8988T (cell line): Measurements from ENCODE around the gene CDH26.
"Not testable (repeated sequence)": the region's sequence is repeated elsewhere in the genome, so short reads cannot be mapped to it uniquely, and the experiment has no call there.

Experiments used
- DNase-seq: peaks from one replicate; pipeline ENCODE4 v3.0.0; 2011

The CDH26 gene

DNA sequence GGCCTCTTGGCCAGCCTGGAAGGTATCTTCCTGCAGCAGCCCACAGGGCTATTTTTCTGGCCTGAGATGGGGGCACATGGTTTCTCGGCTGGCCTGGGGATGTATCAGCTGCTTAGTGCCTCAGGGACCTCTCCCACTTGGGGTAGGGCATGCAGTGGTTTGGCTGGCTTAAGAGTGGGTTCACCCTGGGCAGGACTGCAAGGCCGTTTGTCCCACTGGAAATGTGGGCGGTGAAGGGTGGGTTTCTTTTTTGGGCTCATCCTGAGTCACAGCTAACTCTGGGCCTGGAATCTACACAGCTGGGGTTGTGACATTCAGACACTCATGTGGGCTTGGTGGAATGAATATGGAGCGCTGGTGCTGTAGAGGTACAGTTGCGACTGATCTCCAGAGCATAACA is 62.0 kb downstream of the CDH26 start:
- DNase-seq: no peak

DNA sequence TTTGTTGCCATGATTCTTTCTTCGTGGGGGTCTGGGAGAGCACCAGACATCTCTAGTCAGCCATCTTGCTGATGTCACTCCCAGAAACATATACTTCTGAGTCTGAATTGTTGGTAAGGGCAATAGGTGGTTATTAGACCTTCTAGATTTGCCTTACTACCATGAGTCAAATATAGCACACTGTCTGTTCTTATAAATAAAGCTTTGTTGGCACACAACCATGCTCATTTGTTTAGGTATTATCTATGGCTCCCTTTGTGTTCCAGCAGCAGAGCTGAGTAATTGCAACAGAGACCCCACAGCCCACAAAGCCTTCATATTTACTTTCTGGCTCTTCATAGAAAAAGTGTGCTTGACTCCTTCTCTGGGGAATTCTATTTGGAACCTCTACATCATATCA is 62.9 kb downstream of the CDH26 start:
- DNase-seq: no peak

DNA sequence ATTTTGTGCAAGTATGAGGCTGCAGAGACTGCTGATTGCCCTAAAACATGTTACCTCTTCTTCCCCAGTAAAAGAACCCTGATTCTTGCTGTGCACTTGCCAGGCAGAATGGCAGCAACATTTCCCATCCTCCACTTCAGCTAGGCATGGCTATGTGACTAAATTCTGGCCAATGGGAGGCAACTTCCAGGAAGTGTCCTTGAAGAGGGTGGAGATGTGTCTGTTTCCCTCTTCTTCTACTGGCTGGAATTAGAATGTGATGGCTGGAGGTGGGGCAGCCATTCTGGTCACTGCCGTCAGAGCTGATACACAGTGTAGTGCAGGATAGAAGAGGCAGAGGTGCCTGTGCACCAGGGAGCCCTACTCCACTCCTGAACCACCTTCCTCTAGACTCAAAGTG is 64.6 kb downstream of the CDH26 start:
- no peak for DNase-seq

DNA sequence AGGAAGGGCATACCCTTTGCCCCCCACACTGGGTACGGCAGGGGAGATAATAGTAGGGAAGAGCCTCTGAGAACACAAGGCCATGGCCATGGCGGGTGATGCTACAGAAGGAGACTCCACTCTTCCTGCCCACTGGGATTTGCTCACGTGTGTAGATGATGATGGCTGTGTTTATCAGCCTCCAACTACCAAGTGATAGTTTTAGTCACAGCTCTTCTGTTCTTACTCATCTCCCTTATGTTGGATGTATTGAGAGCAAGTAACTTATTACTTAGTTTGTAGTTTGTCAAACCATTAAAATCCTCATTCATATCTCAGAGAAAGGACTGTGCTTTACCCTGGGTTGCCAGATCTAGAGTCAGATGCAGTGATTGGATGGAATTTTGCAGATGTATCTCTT is 66.0 kb downstream of the CDH26 start:
- no peak for DNase-seq

DNA sequence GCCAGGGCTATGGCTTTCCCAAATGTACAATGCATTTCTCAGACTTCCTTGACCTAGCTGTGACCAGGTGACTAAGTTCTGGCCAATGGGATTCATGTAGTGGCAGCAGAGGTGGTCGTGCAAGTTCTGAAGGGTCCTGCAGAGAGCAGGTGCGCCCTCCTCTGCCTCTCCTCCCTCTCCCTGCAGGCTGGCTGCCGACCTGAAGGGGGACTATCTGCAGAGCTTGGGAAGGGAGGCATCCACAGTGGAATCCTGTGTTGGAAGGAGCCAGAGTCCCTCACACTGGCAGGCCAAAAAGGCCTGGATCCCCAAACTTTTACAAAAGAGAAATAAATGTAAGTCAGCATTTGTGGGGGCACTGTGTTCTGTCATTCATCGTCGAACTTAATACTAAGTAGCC is 66.6 kb downstream of the CDH26 start:
- DNase-seq: no peak

DNA sequence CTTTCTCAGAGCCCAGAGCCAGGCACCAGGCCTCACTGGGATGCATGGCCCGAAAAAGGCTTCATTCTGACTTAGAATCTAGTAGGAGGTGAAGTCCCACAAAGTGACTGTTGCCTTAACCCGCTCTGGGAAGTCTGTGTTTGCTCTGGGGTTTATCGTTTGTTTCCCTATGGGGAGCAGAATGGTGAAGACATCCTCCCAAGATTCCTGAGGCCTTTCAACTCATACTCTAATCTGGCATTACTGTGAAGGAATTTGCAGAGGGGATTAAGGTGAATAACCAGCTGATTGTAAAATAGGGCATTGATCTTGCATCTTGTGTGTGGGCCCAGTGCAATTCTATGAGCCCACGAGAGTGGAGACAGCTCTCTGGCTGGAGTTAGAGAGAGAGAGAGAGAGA is 67.8 kb downstream of the CDH26 start:
- DNase-seq: no peak

DNA sequence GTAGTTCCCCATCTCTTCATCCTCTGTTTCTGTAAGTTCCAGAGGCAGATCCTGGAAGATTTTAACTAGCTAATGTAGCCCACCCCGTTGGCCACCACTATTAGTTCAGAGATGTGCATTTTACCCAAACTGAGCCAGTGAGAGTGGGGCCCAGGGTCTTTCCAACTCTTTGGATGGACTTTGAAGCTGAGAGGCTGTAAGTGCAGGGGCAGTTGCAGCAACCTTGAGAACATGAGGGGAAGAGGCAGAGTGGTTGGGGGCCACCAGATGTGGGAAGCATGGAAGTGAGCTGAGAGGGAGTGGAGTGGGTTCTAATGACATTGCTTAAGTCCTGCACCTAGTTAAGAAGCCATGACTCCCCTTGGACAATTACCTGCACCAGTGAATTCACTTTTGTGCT is 72.2 kb downstream of the CDH26 start:
- DNase-seq: no peak

DNA sequence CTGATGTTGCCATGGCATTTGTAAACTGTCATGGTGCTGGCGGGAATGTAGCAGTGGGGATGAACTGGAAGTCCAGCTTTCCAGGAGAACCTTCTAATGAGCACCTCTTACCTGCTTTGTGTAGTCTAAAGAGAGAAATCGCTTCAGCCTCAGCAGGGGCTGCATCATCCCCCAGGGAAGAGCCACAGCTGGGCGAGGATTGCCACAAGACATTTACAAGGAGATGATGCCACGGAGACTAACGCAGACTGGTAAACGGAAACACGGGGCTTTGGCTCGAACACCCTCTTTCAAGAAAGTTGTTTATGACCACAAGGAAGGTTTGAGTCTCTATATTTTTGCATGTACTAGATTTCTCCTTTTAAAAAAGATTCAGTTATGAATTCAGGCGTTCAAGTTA is 72.9 kb downstream of the CDH26 start:
- no peak for DNase-seq

DNA sequence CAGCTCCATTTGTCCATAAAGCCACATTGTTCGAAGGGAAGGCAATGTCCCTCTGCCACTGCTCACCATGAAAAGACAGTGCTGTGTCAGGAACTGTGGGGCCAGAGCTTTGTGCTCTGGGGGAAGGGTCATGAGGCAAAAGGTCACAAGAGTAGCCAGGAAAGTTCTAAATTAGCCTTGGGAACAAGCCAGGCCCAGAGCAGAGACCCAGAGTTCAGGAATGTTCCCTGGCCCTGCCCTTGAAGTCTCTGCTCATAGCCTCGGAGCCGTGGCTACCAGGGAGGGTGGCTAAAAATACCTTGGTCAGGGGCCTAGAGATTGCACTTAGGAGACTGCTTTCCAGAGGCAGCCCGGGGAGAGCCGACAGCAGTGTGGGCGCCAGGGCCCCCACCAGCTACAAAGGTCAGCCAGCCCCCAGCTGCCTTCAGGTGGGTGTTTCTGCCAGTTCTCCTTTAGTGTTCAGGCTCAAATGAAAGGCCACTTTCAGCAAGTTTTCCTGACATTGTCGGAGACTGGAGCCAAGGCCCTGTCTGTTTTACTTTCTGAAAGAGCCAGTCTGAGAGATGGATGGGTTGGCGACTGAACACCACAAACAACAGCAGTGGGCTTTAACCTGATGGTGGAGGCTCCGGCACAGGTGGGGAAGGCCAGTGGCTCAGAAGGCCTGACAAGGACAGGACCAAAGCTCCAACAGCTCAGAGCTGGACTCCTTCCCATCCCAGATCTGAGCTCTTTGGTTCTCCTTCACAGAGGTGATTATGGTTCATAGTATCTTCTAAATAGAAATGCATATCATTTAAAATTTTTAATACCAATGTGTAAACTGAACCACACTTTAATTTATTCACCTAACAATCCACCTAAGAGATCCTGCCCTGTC is 76.2 kb downstream of the CDH26 start:
- no peak for DNase-seq

DNA sequence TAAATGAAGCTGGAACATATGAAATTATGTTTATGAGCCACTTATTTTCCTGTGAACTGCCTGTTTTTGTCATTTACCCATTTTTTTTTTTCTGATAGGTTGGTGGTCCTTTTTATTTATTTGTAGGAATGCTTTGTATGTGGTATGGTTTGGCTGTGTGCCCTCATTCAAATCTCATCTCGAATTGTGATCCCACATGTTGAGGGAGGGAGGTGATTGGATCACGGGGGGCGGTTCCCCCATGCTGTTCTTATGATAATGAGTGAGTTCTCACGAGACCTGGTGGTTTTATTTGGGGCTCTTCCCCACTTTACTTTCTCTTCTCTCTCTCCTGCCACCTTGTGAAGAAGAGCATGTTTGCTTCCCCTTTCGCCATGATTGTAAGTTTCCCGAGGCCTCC is 77.3 kb downstream of the CDH26 start:
- no peak for DNase-seq

DNA sequence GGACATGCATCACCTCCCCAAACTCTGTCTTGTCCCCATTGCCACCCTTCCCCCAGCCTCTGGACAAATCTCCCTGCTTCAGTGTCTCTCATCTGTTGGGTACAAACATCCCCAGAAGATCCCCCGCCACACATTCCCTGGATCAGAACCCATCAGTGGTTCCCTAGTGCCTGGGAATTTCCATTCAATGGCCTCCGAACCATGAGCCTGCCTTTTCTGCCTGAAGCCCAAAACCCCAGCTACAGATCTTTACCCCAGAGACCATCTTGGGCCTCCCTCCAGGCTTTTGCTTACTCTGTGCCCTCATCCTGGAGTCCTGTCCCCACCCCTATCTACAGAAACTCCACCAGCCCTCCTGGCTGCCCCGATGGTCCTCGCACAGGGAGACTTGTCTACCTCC is 78.1 kb downstream of the CDH26 start:
- DNase-seq: no peak

DNA sequence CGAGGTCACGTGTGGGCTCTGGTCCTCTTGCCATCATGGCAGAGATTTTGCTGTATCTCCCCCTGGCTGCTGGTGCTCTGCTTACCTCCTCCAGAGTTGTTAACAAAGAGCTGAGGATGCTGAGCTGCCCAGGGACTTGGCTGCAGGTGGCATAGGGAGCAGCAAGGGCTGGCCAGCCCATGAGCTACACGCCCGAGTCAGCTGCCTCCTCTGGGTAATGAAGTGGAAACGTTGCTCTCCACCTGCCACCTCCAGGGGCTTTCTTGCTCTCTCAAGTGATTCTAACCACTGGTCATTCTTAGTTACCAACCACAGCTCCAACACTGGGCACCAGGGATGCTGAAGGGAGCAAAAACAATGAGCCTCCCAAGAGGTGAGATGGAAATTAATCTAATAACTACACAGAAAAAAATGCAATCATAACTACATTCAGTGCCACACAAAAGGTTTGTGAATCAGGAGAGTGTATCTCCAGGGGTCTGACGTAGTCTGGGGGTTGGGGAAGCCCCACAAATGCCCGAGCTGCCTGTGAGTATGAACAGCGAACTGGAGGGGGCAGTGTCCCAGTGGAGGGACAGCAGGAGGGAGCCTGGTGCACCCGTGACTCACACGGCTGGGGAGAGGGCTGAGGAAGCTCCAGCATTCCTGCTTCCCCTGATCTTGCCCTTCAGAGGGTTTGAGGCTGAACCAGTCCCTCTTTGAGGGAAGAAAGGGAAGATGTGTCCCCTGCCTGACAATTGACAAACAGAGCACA is 78.7 kb downstream of the CDH26 start:
- peak; percentile 38 for DNase-seq

DNA sequence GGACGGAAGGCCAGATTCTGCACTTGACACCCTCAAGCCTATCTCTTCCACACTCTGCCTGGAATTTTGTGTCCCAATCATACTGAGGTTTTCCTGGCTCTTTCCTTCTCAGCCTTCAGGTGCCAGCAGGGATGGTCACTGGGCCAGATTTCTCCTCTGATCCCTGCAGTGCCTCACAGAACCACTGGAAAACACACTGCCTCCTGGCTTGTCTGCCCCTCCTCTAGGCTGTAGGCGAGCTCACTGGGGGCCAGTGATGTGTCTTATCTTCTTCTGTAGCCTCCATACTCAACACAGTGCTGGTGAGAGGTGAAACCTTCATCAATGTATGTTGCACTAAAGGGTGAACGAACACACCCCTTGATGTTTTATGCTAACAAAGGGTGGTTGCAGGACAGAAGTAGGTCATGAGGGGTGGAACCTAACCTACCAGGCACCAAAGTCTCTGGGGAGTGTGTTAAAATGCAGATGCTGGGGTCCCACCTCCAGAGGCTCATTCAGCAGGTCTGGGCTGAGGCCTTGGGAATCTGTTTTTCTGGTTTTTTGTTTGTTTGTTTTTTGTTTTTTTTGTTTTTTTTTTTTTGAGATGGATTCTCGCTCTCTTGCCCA is 80.3 kb downstream of the CDH26 start:
- no peak for DNase-seq

DNA sequence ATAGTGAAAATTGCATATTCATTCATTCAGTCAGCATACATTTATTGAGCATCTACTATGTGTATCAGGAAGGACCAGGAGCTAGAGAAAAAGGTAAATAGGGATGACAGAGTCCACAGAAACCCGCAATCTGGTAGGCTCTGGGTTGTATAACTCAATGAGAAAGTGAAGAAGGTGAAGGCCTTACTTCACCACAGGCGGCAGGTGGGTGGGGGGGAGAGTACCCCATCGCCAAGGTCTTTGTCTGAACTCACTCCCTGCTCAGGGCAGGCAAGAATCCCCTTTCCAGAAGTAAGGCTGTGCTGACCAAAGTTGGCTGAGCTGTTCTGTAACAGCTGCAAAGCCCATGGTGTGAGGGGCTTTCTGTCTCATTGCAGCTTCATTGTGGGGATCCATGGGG is 81.3 kb downstream of the CDH26 start:
- DNase-seq: no peak

DNA sequence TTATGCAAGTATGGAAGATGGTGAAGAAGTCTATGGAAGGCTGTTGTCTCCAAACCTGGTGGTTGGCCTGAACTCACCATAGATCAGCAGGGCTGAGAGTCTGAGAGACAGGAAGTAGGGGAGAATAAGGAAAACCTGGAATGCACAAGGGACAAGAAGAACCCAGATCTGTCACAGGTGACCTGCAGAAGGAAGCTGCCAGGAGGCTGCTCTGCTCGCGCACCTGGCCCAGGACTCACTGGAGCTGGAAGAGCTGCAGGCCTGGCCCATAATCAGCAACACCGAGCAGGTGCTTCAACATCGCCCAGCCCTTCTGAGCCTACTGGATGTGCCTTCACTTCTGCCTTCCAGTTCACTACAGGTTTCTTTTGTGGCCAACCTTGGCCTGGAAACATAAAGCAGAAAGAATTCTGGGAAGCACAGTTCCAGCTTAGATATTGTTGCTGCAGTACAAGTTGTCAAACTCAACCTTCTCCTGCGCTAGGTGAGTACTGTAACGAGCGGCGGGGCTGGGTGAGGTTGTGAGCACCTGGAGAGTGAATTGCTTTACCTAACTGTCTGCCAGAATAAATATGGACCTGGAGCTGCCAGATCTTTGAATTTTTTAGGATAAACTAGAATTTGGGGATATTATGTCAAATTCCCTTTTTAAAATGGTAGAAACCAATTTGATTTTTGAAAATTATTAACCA is 82.4 kb downstream of the CDH26 start:
- no peak for DNase-seq

DNA sequence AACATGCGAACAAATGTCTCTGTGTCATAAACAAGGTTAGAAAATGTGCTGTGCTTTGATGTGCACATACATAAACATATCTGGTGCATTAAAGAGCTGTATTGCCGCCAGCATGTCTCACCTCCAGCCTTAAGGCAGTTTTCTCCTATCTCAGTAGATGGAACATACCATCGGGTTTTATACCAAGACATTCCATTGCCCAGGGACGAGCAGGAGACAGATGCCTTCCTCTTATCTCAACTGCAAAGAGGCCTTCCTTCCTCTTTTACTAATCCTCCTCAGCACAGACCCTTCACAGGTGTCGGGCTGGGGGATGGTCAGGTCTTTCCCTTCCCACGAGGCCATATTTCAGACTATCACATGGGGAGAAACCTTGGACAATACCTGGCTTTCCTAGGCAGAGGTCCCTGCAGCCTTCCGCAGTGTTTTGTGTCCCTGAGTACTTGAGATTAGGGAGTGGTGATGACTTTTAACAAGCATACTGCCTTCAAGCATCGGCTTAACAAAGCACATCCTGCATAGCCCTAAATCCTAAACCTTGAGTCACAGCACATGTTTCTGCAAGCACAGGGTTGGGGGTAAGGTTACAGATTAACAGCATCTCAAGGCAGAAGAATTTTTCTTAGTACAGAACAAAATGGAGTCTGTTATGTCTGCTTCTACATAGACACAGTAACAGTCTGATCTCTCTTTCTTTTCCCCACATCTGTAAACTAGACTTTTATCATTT is 83.4 kb downstream of the CDH26 start:
- DNase-seq: not testable (repeated sequence)

DNA sequence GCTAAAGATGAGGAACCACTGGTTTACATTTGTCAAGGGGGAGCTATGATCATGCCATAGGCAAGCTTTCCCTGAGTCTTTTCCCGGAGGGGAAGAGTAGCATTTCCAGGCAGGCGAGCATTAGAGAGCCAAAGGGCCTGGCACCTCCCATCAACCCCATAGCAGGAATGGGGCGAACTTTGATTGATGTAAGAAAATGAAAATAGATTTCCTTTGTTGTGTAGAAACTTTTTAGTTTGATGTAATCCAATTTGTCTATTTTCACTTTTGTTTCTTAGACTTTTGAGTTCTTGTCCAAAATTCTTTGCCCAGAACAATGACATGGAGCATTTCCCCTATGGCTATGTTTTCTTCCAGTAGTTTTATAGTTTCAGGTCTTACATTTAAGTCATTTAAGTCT is 85.2 kb downstream of the CDH26 start:
- no peak for DNase-seq

DNA sequence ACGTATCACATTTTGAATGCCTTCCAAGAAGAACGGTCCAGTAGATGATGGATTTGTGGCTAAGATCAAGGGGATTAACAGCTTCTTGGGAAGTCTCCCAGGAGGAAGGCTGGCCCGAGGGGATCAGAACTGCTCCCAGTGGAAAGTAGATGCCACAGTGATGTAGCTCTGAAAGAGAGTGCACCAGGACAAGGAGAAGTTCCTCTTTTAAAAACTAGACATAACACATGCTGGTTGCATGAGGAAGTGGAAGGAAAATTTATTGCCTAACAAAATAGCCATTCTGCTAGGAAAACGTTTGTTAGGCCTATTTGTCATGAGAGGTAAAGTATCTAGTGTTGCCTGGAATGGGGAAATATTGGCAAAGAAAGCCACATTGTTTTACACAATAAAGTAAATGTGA is 87.8 kb downstream of the CDH26 start:
- no peak for DNase-seq

DNA sequence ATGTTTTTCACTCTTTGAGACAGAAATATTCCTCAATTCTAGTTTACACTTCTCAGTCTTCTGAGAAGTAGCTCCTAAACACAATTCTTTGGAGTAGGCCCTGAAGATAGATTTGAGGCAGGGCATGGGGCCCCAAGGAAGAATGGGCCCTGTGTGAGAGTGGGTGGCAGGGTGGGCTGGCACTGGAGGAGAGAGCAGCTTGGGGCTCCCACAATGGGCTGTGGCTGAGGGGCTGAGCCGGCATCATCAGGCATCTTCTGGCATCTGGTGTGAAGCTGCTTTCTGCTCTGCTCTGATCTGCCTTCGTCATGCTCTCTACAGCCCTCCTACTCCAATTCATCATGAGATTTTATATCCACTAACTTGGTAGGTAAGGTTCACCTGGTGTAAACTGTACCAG is 88.2 kb downstream of the CDH26 start:
- no peak for DNase-seq

DNA sequence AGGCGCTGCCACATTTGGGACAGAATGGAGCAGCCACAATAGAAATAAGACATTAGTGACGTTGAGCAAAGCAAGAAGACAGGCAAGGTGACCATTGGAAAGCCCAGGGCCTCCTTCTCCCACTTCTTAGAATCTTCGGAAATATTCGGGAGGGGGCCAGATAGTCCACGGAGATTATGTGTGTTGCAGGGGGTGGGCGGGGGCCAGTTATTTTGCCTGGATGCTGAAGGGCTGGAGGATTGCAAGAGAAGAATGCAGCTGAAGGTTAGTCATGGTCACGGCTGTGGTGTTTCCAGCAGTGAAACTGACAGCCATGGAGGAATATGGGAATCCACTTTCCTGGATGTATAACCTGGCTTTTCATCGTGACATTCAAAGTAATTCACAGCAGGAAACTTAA is 88.6 kb downstream of the CDH26 start:
- no peak for DNase-seq

DNA sequence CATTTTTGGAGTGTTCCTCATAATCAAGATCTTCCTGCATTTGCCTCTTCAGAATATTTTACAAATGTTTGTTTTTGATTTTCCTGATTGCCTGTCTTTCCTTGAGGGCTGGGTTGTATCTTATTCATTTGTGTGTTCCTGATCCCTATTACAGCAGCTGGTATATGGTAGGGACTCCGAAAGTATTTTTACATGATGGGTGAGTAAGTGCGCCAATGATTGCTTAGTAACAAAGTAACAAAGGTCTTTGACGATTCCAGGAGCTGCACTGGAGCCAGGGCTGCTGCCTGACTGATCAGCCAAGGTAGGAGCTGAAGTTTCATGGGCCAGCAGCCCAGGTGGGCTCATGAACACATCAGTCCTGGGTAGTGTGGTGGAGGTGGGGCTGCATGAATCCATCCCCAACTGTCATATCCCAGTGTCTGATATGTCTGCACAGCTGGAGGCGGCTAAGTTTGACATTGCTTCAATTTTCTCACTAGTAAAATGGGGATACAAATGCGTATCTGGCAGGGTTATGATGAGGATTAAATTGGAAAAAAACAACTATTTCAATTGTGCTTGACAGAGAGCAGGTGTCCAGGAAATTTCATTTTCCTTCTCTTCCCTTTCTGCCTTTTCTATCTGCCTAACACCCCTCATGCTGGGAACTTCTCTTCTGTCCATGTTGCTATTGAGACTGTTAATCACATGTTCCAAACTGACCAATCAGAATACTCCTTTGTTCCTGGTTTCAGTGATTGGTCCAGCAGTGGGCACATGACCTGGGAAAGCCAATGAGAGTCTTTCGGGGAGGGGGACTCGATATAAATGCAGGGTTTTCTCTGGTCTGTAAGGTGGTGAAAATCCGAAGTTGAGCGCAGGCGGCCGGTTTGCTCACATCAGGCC is 90.7 kb downstream of the CDH26 start:
- DNase-seq: no peak

DNA sequence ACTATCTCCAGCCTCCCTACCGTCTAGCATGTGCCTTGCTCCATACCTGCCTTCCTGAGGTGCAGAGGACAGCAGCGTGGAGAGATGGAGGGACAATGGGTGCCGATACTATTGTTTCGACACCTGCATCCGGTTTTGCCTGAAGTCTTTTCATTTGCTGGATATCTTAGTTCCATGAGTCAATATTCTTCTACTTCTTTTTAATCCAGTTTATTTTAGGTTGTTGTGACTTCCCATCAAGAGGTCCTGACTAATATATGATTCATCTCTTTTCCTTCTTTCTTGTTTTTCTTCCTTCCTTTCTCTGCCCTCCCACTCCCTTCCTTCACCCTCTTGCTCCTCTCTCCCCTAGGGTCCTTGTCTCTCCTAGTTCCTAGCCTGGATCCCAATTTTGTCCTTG is 91.4 kb downstream of the CDH26 start:
- DNase-seq: no peak
